Measurements from ENCODE around the gene RMI2.
A peak's percentile ranks its signal among the peaks of the same experiment; 100 is the strongest.

RMI2 gene

DNA sequence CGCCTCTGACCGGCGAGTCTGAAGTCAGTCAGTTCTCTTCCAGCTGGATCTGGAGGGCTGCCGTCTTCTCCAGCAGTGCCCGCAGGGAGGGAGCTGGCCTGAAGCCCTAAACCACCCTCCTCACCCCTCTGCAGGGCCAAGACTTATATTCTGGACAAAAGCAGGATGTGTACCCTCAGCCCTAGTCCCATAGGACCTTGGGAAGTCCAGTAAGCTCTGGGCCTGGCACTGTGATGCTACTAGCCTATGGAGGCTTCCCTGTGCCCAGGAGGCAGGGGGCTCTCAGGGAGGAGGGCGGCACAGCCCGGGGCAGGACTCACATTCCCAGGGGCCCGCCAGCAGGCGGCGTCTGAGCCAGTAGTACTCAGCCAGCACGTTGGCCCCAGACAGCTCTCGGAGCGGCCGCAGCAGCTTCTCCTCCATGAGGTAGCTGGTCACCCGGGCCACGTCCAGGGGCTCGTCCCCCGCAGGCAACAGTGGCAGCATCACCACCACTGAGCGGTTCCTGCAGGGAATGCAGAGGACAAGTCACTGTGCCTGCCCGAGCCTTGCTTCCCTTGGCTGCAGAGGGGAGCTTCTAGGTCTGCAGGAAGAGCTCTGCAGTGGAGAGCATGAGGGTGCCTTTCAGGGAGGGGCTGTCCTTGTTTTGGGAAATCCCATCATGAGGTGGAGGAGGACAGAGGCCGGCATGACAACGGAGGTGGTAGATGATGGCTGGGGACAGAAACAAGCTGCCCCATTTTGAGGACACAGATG lies 41.7 kb downstream of the RMI2 start:
- DNase-seq: no peak

GRCh38 chr16:11389083-11389482 lies 43.8 kb downstream of the RMI2 start:
- DNase-seq: no peak

DNA sequence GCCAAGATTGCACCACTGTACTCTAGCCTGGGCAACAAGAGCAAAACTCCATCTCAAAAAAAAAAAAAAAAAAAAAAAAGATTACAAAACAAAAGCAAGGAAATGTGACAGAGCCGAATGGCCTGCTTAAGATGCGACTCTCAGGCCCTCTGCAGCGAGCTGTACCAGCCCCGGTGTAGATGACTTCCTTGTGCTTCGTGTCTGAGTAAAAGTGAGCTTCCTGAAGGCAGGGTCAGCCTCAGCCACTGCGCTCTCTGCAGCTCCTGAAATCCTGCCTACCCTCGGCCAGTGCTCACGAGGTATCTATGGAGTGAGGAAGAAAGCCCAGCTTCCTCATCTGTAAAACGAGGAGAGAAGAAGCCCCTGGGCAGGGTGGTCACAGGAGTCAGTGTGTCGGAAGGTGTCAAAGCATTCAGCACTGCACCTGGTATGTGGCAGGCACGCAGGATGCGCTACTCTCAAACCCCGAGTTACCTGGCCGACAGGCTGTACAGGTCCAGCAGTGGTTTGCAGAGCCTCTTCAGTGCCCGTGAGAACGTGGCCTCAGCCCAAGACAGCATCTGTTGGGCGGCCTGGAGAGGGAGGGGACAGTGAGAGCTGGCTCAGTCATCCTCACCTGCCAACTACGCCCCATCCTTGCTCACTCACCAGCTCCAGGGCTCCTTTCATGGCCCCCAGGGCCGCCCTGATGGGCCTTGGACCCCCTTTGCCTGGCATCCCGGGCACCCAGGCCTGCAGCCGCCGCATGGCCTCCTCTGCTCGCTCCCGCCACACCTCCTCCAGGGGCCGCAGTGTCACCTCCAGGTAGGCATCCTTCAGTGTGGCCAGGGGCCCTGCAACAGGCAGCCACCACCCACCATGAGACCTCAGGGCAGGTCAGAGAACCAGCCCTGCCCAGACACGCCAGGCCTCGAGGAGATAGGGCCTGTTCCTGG lies 44.6 kb downstream of the RMI2 start:
- DNase-seq: no peak

- DNase-seq: no peak
Observed at GRCh38 chr16:11390573-11391495, 45.6 kb downstream of the RMI2 start.

GRCh38 chr16:11391576-11391975 lies 46.3 kb downstream of the RMI2 start:
- no peak for DNase-seq

GRCh38 chr16:11392041-11392581 lies 46.9 kb downstream of the RMI2 start:
- DNase-seq: no peak

- DNase-seq: no peak
Observed at GRCh38 chr16:11393366-11393765, 48.1 kb downstream of the RMI2 start.

- no peak for DNase-seq
Observed at GRCh38 chr16:11393861-11394592, 48.8 kb downstream of the RMI2 start.

DNA sequence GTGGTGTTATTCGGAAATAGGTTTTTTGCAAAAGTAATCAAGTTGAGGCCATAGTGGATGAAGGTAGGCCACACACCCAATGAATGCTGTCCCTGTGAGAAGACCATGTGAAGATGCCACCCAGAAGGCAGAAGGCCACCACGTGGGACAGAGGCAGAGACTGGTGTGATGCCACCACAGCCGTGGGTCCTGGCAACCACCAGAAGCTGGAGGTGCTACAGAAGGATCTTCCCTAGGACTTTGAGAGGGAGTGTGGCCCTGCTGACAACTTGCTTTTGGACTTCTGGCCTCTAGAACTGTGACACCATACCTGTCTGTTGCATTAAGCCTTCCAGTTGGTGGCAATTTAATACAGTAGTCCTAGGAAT lies 49.3 kb downstream of the RMI2 start:
- no peak for DNase-seq

DNA sequence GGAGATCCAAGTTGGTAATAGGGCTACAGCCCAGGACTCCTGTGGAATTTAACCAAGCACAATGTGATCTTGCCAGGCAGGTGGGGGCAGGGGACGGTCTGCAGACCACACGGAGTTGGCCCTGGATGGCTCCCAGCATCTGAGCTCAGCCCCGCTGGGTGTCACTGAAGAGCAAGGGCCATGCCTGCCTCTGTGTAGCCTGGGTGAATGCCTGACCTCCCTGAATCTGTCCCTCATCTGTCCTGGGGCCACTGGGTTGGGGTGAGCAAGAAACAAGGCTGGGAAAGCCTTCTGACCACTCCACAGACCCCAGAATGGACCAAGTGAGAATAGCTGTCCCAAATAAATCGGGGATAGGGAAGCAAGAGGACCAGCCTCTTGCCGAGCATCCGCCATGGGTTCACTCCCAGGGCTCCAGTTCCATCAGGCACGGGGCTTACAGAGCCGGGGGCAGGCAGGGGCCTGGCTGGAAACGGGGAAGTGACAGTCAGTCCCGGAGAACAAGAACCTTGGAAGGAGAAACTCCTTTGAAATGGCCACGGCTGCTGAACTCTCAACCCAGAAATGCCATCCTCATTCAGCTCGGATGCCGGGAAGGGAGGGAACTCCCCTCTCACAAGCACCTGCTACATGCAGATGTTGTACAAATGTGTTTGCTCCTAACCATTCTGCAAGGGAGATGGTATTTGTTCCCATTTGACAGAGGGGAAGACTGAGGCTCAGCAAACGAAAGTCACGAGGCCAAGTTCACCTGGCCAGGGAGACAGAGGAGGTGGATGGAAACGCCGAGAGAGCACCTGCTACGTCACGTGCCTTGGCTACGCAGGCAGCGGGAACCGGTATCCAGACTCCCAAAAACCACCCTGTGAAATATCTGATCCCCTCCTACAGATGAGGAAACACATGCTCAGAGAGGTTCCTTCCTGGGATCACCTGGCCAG lies 50.0 kb downstream of the RMI2 start:
- DNase-seq: no peak

DNA sequence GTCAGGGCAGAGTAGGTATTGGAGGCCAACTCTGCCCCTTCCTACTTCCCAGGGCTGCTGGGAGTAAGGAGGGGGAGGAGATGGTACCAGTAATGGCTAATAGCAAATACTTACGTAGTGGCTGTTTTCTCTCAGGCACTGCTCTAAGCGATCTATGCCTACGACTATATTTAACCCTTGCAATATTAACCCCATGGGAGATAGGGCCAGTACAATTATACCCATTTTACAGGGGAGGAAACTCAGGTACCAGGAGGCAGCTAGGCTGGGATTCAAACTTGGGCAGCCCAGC lies 50.6 kb downstream of the RMI2 start:
- no peak for DNase-seq

GRCh38 chr16:11396241-11397048 lies 51.2 kb downstream of the RMI2 start:
- DNase-seq: peak; percentile 81

DNA sequence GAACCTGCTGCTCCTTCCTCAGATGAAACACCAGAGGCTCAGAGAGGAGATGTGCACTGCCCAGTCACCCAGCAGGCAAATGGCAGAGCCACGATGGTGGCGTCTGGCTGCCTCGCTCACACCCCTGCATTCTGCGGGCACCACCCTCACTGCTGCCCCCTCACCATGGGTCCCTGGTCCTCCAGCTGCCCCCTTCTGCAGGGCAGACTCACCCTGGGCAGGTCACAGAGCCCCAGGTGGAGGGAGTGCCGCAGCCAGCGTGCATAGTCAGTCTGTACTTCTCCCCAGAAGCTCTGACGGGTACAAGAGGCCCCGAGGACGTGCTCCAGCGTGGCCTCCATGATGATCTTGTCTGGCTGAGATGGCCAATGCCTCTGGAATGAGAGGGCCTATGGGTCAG lies 52.9 kb downstream of the RMI2 start:
- no peak for DNase-seq

DNA sequence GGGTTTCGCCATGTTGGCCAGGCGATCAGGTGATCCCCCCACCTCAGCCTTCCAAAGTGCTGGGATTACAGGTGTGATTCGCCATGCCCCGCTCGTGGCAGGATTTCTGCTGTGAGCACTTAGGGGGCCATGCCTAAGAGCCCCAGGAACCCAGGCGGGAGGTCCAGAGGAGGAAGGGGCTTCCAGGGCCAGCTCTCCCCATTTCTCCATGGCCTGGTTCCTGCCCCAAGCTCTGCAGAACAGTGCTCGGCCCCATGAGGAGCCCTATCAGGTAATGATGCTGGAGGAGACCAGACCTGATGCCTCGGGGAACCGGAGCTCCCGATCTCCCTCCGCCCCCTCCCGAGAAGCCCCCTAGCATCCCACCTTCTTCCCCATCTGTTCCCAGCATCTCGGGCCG lies 53.6 kb downstream of the RMI2 start:
- DNase-seq: no peak

GRCh38 chr16:11399261-11399831 lies 54.1 kb downstream of the RMI2 start:
- peak; percentile 21 for DNase-seq

DNA sequence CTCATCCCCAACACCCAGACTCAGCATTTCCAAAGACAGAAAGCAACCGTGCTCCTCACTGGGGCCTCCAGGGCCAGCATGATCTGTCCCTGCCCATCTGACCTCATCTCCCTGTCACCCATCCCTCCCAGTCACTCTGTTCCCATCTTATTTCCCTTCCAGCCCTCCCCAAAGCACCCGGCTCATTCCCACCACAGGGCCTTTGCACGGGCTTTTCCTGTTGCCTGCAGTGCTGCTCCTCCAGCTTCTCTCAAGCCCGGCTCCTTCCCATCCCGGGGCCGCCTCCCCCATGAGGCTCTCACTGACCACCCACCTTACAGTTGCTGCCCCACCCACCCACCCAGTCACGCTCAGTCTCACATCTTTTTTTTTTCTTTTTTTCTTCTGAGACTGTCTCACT lies 54.8 kb downstream of the RMI2 start:
- peak; percentile 12 for DNase-seq

All from left hindlimb (tissue), 1 donor.